ENCODE data around the gene IGF2.

The IGF2 gene

DNA sequence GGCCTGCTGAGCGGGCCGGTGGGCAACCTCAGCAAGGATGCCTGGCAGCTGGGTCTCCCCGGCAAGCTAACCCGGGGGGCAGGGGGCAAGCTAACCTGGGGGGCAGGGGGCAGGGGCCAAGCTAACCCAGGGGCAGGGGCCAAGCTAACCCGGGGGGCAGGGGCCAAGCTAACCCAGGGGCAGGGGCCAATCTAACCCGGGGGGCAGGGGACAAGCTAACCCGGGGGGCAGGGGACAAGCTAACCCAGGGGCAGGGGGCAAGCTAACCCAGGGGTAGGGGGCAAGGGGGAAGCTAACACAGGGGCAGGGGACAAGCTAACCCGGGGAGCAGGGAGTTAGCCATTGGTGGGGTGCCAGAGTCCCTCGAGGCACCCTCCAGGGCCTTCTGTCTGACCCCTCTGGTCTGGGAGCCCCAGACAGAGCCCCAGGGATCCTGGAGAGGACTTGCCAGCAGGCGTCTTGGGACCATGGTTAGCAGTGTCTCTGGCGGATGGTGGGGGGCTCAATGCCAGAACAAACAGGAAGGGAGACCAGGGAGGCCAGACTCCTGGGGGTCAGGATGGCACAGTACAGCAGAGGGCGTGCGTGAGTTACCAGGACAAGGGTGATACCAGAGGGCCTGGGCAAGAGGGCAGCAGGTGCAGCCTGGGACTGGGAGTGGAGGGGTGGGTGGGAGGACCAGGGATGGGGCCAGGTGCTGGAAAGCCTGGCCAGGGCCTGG is 16.1 kb downstream of the IGF2 start:
- no peak for DNase-seq (ENCODE audit: low spot score)

DNA sequence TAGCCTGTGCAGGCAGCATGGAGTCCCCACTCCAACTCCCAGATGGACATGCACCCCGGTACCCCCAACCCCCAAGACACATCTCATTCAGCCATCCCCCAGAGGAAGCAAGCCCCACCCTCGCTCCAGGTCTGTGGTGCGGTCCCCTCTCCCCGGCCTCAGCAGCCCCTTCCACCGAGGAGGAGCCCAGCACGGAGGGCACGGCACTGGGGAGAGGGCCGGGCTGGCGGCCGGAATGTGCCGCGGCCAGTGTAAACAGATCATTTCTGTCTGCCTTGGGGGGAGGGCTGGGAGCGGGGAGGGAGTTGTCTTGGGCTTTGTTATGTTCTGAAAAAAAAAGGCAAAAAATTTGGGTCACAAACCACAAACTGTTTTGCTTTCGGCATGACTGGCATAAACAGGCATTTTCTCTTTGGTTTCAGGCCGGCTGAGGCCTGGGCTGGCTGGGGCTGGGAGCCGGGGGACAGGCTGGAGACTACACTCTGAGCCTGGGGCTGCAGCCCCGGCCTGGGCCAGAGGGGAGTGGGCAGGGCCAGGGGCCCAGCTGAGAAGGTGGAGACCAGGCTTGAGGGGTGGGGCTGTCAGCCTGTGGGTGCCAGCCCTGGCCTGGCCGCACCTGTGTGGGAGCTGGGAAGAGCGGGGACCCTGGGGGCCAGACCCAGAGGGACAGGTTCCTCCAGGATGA is 16.8 kb downstream of the IGF2 start:
- DNase-seq (ENCODE audit: low spot score) = no peak

DNA sequence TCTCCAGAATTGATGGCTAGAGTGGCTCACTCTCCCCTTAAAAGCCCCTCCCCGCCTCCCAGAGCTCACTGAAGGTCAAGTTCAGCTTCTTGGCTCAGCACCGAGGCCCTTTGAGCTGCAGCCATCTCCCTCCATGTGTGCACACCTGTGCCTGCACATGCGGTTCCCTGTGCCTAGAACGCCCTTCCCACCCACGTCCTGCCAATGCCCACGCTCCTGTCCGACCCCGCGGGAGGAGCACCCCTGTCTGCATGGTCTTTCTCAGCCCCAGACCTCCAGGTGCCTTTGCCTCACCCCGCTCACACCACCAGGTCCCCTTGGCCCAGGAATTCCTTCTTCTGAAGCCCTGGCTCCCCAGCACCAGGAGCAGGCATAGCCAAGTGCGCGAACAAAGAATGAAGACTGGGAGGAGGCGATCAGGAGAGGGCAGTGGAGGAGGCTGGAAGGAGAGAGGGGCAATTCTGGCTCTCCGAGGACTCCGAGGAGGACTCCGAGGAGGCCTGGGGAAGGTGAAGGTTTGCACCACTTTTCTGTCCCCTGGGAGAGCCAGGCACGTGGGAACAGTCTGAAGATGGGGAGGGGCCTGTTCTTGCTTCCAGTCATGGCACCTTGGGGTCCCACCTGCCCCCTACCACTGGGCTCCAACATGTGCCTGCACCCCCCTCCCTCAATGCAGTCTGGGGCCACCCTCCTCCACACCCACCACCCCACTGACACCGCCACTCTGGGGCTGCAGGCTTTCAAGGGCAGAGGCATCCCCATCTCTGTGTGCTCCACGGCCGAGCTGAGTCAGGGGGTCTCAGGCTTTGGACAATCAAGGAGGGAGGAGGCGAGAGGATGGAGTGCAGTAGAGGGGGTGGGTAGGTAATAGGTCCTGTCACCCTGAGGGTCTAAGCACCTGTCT is 17.7 kb downstream of the IGF2 start:
- no peak for DNase-seq (ENCODE audit: low spot score)

DNA sequence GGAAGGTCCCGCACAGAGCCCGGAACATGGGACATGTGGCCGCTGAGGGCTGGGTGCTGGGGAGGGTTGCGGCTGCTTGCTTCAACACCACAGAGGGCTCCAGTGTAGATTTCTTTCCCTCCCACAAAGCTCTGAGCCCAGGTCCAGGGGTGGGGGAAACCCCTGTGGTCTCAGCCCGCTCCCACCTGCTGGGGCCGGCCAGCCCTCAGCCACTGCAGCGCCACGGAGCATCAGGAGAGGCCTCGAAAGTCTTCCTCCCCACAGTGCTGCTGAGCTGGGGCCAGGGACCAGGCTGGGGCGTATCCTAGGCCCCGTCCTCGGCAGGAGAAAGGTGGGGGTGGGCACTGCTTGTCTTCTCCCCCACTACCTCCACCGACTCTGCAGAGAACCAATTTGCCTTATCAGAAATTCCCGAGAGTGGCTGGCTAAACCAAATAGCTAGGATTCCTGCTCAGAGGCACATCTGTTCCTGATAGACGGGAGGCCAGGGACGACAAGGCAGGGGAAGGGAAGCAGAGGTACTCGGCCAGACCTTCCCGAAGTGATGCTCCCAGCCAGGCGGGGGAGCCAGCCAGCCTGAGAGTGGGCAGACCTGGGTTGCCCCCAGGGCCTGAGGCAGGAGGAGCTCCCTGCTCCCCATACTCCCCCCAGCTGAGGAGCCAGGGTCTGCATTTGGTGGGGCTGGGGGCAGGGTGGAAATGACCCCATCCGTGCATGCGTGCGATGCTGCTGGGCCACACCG is 18.7 kb downstream of the IGF2 start:
- DNase-seq (ENCODE audit: low spot score) = no peak

DNA sequence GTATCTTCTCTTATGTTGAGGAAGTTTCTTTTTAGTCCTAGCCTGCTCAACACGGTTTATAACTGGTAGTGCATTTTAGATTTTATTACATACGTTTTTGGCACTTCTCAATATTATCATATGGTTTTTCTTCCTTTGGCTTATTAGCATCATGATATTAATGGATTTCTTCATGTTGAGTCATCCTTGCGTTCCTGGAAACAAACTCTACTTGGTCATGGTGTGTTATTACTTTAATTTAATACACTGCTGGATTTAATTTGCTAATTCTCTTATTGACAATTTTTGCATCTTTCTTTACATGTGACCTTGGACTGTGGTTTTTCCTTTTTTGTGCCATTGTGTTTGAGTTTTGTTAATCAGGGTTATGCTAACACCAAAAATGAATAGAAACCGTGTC is 20.5 kb downstream of the IGF2 start:
- no peak for DNase-seq (ENCODE audit: low spot score)

DNA sequence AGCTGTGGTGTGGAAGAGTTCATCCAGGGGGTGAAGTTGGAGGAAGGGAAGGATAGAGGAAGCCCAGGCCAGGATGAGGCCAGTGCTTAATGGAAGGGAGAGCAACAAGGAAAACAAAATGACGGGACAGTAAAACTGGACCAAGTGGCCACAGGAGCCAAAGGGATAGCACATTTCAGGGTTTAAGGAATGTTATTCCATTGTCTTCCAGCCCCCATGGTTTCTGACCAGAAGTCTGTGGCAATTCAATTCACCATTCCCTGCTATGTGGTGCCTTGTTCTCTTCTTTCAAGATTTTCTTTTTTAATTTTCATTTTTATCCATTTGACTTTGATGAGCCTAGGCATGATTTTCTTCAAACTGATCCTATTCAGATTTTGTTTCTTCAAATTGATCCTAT is 22.5 kb downstream of the IGF2 start:
- DNase-seq (ENCODE audit: low spot score) = no peak

DNA sequence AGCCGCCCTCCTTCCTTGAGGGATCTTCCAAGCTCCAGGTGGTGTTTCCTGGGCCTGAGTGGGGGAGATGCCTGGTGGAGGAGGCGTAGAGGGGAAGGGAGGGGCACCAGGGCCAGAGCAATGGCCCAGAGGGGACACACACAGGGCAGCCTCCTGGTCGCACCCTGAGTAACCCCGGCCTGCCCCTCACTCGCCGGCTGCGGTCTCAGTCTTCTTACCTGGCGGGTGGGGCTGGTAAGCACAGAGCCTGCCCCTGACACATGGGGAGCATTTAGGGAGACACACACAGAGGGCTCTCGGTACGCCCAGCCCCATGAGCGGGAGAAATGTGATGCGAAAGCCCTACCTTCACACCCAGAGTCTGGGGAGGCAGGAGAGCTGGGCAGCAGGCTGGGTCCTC is 23.9 kb downstream of the IGF2 start:
- no peak for DNase-seq (ENCODE audit: low spot score)

DNA sequence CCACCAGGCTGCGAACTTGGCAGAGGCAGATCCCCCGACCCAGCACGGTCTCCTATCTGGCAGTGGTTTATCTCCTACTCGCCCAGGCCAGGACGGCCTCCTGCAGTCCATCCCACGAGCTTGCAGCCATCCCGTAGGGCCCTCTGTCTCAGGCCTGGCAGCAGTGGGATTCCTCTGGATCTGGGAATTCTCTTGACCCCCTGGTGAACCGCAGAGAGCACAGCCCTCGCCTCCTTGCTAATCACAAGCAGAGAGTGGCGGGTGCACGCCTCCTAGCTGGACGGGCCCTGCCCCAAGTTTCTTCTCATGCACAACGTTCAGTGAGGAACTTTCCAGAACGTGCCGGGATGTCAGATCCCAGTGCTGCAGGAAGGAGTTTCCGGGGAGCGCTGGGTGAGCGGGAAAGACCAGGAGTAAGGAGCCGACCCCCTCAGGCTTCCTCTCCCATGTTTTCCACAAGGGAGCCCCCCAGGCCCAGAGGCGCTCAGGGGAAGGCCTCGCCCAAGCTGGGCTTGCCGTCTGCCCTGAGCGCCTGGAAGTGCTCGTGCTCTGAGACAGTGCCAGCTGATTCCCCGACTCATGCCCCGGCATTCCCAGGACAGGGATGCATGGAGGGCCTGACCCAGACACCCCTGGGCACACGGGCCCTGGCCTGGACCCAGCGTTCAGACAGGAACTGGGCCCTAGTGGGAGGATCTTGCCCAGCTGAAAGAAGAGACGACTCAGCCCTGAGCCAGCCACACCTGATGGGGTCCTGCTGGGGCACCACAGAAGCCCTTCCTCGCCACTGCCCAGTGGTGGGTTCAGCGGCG is 24.6 kb downstream of the IGF2 start:
- DNase-seq (ENCODE audit: low spot score) = no peak

DNA sequence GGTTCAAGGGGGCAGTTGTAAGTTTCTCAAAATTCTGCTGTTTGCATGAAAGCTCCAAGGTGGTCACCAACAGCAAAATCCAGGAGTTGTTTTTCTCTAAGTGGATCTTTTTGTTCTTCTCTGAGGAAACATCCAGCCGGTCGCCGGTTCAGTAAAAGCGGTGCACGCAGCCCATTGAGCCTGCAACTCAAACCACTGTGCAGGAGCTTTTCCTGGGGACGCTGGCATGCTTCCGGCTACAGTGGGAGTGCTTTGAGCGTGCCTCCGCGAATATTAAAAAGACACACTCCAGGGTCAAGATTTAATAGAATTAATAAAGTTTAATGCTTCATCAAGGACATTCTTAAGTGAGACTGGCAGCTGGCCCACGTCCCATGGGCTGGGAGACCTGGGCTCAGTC is 25.4 kb downstream of the IGF2 start:
- DNase-seq (ENCODE audit: low spot score) = no peak

DNA sequence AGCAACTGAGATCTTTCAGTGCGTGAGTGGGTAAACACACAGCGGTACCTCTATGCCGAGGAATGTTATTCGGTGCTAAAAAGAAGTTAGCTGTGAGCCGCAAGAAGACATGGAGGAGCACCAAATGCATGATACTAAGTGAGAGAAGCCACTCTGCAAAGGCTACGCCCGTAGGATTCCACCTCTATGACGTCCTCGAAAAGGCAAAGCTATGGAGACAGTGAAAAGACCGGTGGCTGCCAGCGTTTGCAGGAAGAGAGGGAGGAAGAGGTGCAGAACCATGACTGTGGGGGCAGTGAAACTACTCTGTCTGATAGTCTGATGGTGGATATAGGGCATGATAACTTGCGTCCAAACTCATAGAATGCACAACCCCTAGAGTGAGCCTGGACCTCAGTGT is 28.7 kb downstream of the IGF2 start:
- no peak for DNase-seq (ENCODE audit: low spot score)

DNA sequence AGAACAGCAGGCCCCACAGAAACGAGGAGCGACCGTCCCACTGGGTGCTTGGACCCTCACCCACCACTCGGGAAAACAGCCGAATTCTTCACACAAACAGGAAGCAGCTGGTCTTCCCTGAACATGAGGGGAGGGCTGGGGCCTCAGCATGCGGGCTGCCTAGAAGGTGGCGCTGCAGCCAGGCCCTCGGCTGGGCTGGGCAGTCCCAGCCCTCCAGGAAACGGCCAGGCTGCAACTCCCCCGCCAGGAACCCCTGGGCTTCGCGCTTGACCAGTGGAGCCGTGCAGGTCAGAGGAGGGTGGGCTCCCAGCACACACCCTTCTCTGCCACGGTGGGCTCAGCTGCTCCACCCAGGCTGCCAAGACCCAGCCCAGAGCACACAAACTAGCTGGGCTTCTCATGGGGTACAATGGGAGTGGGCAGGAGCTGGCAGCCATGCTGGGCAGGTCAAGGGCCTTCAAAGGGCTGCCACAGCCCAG is 29.6 kb downstream of the IGF2 start:
- DNase-seq (ENCODE audit: low spot score) = no peak

DNA sequence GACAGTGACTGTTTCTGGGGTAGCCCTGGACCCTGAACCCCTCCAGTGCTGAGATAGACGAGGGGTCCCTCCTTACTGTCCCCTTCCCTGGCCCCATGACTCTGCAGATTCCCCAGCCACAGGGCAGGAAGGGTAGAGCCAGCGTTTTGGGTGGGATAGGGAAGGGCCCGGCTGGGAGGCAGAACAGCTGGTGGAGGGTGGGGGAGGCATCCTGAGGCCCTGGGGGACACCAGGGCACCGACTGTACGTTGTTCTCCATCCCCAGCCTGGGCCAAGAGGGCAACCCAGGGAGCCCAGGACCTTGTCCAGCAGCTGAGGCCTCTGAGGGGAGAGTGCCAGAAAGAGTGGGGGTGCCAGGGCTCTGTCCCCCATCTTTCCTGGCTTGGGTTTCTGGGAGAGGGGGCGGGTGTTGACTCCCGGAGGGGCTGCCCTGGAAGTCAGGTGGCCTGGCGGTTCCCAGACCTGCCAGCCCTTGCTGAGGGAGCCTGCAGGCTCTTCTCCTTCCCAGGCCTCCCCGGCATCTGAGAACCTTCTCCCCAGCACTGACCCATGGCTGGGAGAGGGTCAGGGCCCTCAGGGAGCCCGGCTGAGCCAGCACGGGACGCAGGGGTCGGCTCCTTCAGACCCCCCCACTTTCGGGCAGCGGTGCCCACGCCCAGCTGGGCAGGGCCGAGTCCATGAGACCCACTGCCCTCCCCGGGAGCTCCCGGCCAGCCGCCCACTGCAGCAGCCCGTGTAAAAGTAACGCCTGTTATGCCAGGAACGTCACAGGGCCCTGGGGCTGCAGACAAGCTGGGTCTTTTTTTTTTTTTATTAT is 30.3 kb downstream of the IGF2 start:
- DNase-seq (ENCODE audit: low spot score) = no peak

DNA sequence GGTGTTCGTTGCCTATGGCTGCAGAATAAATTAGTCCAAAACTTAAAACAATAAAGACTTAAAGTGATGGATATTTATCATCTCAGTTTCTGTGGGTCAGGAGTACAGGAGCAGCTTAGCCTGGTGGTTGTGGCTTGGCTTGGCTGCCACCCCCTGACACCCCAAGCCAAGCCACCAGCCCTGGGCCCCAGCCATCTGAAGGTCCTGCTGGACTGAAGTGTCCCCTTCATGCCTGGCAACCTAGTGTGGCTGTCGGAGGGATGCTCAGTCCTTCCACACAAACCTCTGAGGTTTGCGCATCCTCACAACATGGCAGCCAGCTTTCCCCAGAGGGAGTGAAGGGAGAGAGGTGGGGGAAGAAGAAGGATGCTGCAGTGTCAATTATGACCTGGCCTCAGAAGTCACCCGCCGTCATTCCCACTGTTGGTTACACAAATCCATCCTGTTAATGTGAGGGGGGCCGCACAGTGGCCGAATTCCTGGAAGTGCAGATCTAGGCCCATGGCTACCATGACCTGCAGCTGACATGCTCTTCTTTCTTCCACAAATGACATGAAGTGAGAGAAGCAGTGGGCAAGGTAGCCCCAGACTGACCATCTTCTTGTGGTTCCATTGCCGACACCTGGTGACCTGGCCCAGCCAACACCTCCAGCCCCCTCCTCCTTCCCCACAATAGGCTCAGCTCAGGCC is 31.1 kb downstream of the IGF2 start:
- DNase-seq (ENCODE audit: low spot score) = no peak

DNA sequence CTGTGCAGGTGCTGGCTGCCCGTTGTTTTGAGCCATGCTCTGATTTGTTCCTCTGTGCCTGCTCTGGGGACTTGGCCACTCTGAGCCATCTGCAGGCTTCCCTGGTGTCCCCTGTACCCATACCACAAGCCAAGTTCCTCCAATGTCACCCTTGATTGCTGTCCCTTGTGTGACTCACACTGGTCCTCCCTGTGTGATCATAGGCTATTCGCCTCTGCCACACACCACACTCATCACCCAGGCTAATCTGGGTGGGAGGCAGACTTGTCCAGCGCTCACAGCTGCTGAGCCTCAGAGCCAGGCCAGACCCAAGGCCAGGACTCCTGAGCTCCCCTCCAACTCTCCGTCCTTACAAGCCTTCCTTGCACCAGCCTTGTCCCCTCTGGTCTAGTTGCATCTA is 31.7 kb downstream of the IGF2 start:
- no peak for DNase-seq (ENCODE audit: low spot score)

DNA sequence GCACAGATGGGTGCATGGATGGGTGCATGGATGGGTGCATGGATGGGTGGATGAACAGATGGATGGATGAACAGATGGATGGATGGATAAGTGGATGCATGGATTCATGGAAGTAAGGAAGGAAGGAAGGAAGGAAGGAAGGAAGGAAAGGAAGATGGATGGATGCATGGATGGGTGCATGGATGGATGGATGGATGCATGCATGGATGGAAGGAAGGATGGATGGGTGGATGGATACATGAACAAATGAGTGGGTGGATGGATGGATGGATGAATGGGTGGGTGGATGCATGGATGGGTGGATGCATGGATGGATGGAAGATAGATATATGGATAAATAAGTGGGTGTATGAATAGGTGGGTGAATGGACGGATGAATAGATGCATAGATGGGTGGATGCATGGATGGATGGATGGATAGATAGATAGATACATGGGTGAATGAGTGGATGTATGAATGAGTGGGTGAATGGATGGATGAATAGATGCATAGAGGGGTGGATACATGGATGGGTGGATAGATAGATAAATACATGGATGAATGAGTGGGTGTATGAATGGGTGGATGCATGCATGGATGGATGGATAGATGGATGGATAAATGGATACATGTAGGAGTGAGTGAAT is 32.5 kb downstream of the IGF2 start:
- no peak for DNase-seq (ENCODE audit: low spot score)

DNA sequence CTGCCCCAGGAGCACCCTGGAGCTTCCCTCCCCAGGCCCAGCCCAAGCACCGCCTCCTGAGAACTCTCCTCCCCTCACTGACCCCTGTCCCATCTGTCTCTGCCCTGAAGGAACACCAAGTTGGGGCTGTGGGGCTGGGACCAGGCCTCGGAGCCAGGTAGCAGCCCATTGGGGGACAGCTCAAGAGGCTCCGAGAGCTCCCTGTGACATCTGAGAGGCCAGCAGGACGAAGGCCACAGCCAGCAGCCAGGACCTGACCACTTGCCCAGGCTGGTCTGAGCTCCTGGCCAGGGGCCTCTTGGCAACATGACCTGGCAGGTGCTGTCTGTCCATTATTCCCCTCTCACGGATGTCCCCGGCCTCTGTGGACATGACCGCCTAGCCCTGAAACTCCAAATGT is 33.7 kb downstream of the IGF2 start:
- DNase-seq (ENCODE audit: low spot score) = no peak

DNA sequence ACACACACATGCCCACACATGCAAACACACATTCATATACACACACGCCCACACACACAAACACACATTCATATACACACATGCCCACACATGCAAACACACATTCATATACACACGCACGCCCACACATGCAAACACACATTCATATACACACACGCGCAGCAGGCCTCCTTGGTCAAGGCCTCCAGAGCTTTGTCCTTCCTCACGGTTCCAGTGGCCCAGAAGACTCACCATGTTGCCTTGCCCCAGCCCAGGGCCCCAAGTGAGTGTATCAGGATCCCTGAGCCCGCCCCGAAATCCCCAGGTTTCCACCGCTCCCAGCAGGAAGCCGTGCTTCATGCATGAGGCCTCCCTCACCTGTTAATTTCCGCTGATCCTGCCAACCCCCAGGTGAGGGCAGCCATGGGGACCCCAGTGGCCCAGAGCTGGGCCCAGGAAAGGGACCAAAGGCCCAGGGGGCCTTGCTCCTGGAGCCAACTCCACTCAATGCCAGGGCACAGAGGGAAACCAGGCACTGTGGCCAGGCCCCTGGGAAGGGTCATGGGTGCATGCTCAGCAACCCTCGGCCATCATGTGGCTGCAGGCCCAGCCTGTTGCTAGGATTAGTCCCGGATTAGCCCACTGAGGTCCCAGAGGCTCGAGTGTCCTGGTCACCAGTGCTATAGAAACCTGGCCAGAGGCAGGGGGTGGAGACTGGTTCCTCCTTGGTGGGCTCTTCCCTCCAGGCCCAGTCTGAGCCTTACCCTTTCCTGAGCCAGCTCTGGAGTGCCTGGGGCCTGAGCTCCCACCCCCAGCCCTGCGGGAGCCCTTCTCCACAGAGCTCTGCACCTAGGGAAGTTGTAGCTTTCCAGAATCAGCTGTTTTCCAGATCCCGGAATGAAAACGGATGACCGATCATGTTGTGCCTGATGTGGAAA is 34.4 kb downstream of the IGF2 start:
- DNase-seq (ENCODE audit: low spot score) = no peak
